Smooth muscle cell (in vitro differentiated cells): ENCODE results near the gene PRR7. TPM values are rescaled to one million over a fixed set of nuclear protein-coding genes. Genes with fewer than 3 reads are reported as not detected.

ENCODE experiments used
- DNase-seq: peaks from one replicate; lab custom pipeline; 2025; ENCODE audit not compliant: unreplicated experiment; lab: John Stamatoyannopoulos, UW
- H2AFZ ChIP-seq: fragments of 200-600 bp; sonication (generic); 2 replicates; pipeline ENCODE4 v1.6.0; 2016; ENCODE audit warnings: antibody characterized with exemption, low read depth, mild to moderate bottlenecking
- H3F3A ChIP-seq: fragments of 200-600 bp; sonication (generic); 2 replicates; pipeline ENCODE4 v1.6.0; 2017; ENCODE audit warnings: antibody characterized with exemption, low read depth
- H3K27ac ChIP-seq: fragments of 200-600 bp; sonication (generic); 2 replicates; pipeline ENCODE4 v1.5.1; 2016; ENCODE audit warnings: low read depth, mild to moderate bottlenecking
- H3K27me3 ChIP-seq: fragments of 200-600 bp; sonication (generic); 2 replicates; pipeline ENCODE4 v1.6.1; 2016; ENCODE audit warnings: low read depth, mild to moderate bottlenecking
- H3K36me3 ChIP-seq: fragments of 200-600 bp; sonication (generic); 2 replicates; pipeline ENCODE4 v1.5.1; 2016; ENCODE audit warnings: low read depth
- H3K4me1 ChIP-seq: fragments of 200-600 bp; sonication (generic); 2 replicates; pipeline ENCODE4 v1.5.1; 2016; ENCODE audit warnings: low read depth
- H3K4me2 ChIP-seq: fragments of 200-600 bp; sonication (generic); 2 replicates; pipeline ENCODE4 v1.6.0; 2016; ENCODE audit warnings: mild to moderate bottlenecking
- H3K4me3 ChIP-seq: fragments of 200-600 bp; sonication (generic); 2 replicates; pipeline ENCODE4 v1.5.1; 2016; ENCODE audit warnings: mild to moderate bottlenecking
- H3K79me2 ChIP-seq: fragments of 200-600 bp; sonication (generic); 2 replicates; pipeline ENCODE4 v1.6.0; 2016; ENCODE audit warnings: low read depth, mild to moderate bottlenecking
- H3K9ac ChIP-seq: fragments of 200-600 bp; sonication (generic); 2 replicates; pipeline ENCODE4 v1.6.0; 2016; ENCODE audit warnings: low read depth
- H3K9me3 ChIP-seq: fragments of 200-600 bp; sonication (generic); replicated peaks from 2 replicates; pipeline ENCODE4 v1.5.1; 2016; ENCODE audit warnings: low read depth
- H4K20me1 ChIP-seq: fragments of 200-600 bp; sonication (generic); 2 replicates; pipeline ENCODE4 v1.6.0; 2016; ENCODE audit warnings: low read depth
- CTCF ChIP-seq: fragments of 200-600 bp; sonication (generic); IDR thresholded peaks from 2 replicates; pipeline ENCODE4 v1.5.1; 2017; ENCODE audit warnings: borderline replicate concordance, mild to moderate bottlenecking, antibody characterized with exemption; ENCODE audit not compliant: insufficient read depth, poor library complexity, severe bottlenecking
- WGBS: methylation state at CpG from one replicate; pipeline ENCODE4 v1.1.7; 2016; ENCODE audit warnings: low lambda C conversion rate; 5-methylcytosine and 5-hydroxymethylcytosine counted together
- polyA plus RNA-seq: library from polyadenylated mRNA; unstranded; fragments of >200 nt; fragmentation: Nextera tagmentation; extraction: Ambion mirVana; gene quantifications from 2 replicates; pipeline ENCODE4 v1.2.1, GENCODE V29; 2016
- total RNA-seq: library from RNA; depleted of rRNA; stranded (reverse); fragments of >200 nt; gene quantifications from 2 replicates; pipeline ENCODE4 v1.2.3, GENCODE V29; 2014

The PRR7 gene
- total and polyA plus RNA-seq, 2 experiments from 2014 or later: 6.5 to 31.9 TPM

- Histone ChIP-seq H3F3A (peaks cover 46% of the 10 kb centered on the region), H3K36me3 (no peaks in the 10 kb centered on the region), H2AFZ (no peak overlapping the region), H4K20me1 (peaks cover 43% of the 10 kb centered on the region), H3K4me2 (no peak overlapping the region), H3K9ac (no peak overlapping the region), H3K4me3 (no peak overlapping the region), H3K79me2 (peaks cover 13% of the 10 kb centered on the region), H3K27me3 (no peaks in the 10 kb centered on the region), H3K9me3 (no peaks in the 10 kb centered on the region), H3K27ac (no peak overlapping the region), H3K4me1 (peaks cover 12% of the 10 kb centered on the region)
- DNase-seq: no peak
- 85% methylated on average over 18 of the region's 18 CpGs for WGBS
- TF ChIP-seq CTCF: no peak
Measured at GRCh38 chr5:177476531-177477233, 30.1 kb downstream of the PRR7 start.

- Histone ChIP-seq H3K79me2 (peaks cover 1% of the 10 kb centered on the region), H3F3A (peaks cover 47% of the 10 kb centered on the region), H3K4me2 (no peak overlapping the region), H4K20me1 (peaks cover 43% of the 10 kb centered on the region), H3K27me3 (no peaks in the 10 kb centered on the region), H3K4me1 (peaks cover 4% of the 10 kb centered on the region), H3K4me3 (no peak overlapping the region), H3K36me3 (no peaks in the 10 kb centered on the region), H3K9ac (no peak overlapping the region), H3K9me3 (no peaks in the 10 kb centered on the region), H3K27ac (peak overlapping the region; percentile 11), H2AFZ (no peak overlapping the region)
- no peak for TF ChIP-seq CTCF
- 96% methylated on average over 13 of the region's 13 CpGs for whole genome bisulfite sequencing
- no peak for DNase-seq
Measured at GRCh38 chr5:177477701-177478477, 31.3 kb downstream of the PRR7 start.

DNA sequence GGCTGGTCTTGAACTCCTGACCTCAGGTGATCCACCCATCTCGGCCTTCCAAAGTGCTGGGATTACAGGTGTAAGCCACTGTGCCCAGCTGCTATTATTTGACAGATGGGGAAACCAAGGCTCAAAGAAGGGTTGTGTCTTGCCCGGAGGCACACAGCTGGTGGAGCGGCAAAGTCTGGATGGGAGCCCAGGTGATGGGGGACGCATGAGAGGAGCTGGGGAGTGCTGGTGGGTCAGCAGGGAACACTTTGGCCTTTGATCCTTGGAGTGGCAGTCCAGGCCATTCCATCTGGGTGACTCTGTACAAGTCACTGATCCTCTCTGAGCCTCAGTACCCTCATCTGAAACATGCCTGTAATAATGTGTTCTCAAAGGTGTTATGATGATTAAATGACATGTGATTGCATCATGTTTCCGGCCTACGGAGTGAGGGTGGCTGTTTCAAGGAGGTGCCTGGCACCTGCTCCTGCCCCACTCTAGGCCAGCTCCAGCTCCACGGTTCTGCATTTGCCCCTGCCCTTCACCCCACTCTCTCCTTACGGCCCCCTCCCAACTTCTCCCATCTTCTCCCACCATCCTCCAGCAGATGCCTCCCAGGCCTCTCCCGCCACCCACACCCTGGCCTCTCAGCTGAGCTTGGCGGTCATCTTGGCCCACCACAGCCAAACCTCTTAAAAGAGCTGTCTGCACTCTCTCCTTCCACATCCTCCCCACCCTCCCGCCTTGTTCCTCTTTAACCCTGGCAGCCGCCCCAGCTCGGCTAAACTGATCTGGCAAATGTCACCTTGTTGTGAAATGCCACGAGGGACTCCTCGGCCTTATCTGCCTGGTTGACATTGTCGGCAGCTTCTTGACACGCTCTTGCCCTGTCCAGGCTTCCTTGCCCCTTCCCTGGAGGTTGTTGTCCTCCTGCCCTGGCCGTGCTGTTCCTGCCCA lies 32.4 kb downstream of the PRR7 start:
- H3K36me3 ChIP-seq: no peaks in the 10 kb centered on the region
- peak overlapping the region; percentile 15 for H3K4me2 ChIP-seq
- H3K9me3 ChIP-seq: no peaks in the 10 kb centered on the region
- no peak overlapping the region for H2AFZ ChIP-seq
- 42% methylated on average over 18 of the region's 18 CpGs for WGBS
- H3K4me3 ChIP-seq: no peak overlapping the region
- H3K27ac ChIP-seq: peak overlapping the region; percentile 71
- H3F3A ChIP-seq: peaks cover 56% of the 10 kb centered on the region
- H3K9ac ChIP-seq: no peak overlapping the region
- peaks cover 2% of the 10 kb centered on the region for H3K4me1 ChIP-seq
- no peaks in the 10 kb centered on the region for H3K27me3 ChIP-seq
- H3K79me2 ChIP-seq: no peaks in the 10 kb centered on the region
- H4K20me1 ChIP-seq: peaks cover 54% of the 10 kb centered on the region
- TF ChIP-seq CTCF: no peak
- no peak for DNase-seq
